Esophagus squamous epithelium (tissue), 4 donors: ENCODE measurements around the gene FBXW7.

Source experiments
- POLR2A ChIP-seq, 4 donors: fragments of 450-650 bp; IDR thresholded peaks; one replicate each; pipeline ENCODE4 v1.6.1; 2017; ENCODE audit warnings: antibody characterized with exemption in 4 of 4, mild to moderate bottlenecking in 4 of 4, moderate library complexity in 3 of 4
- TF ChIP-seq, protein P1 (sequence below), 6 experiments: fragments of 450-650 bp in 4 of 6; fragments of 200-600 bp in 2 of 6; sonication (generic) in 2 of 6; IDR thresholded peaks; one replicate each; pipeline ENCODE4 v1.5.1; 2016 to 2019; ENCODE audit warnings: antibody characterized with exemption in 6 of 6, mild to moderate bottlenecking in 4 of 6, moderate library complexity in 4 of 6

DNA sequence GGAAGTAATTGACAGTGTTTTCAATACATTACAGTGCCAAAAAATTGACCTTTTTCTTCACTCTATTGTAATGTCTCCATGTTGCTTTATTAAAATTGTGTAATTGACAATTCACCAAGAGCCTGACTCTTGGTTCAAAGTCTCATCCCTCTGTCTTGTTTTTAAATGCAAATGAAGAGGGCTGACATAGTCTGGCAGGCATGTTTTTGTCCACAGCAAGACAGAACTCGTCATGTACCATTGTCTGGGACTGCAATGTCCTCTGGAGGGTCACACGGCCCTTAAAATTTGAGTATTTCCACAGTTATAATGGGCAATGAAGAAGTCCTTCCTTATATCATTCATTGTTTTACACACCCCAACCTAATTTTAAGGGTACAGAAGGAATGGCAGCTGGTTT lies 38.0 kb upstream of the FBXW7 start:
- TF ChIP-seq, protein P1, sequence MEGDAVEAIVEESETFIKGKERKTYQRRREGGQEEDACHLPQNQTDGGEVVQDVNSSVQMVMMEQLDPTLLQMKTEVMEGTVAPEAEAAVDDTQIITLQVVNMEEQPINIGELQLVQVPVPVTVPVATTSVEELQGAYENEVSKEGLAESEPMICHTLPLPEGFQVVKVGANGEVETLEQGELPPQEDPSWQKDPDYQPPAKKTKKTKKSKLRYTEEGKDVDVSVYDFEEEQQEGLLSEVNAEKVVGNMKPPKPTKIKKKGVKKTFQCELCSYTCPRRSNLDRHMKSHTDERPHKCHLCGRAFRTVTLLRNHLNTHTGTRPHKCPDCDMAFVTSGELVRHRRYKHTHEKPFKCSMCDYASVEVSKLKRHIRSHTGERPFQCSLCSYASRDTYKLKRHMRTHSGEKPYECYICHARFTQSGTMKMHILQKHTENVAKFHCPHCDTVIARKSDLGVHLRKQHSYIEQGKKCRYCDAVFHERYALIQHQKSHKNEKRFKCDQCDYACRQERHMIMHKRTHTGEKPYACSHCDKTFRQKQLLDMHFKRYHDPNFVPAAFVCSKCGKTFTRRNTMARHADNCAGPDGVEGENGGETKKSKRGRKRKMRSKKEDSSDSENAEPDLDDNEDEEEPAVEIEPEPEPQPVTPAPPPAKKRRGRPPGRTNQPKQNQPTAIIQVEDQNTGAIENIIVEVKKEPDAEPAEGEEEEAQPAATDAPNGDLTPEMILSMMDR (IDR thresholded peaks at IDR 0.05): no peak
- TF ChIP-seq POLR2A (IDR thresholded peaks at IDR 0.05): no peak
